C4-2B (cell line): ENCODE data around the gene IL10RA.

Source experiments
- CTCF ChIP-seq: fragments of 450-650 bp; conservative IDR thresholded peaks from 2 replicates; pipeline ENCODE4 v1.5.1; 2017; ENCODE audit warnings: mild to moderate bottlenecking
- ZFX ChIP-seq: fragments of 450-650 bp; IDR thresholded peaks from 2 replicates; pipeline ENCODE4 v1.6.1; 2017

- TF ChIP-seq CTCF (no peak), ZFX (no peak)
Measured at GRCh38 chr11:118045191-118045590, 59.0 kb downstream of the IL10RA start.
